CD4-positive, alpha-beta T cell treated with Interleukin-21 for 1 hour (primary cell): ENCODE measurements around the gene MTUS2.
"Not testable (repeated sequence)": the region's sequence is repeated elsewhere in the genome, so short reads cannot be mapped to it uniquely, and the experiment has no call there.

Experiments used
- DNase-seq: peaks from one replicate; pipeline ENCODE4 v3.0.0-alpha.2; 2020

The MTUS2 gene

GRCh38 chr13:28964803-28965202 is 144.7 kb downstream of the MTUS2 start:
- DNase-seq = no peak

- no peak for DNase-seq
Measured at GRCh38 chr13:28967029-28967915, 147.1 kb downstream of the MTUS2 start.

- no peak for DNase-seq
Measured at GRCh38 chr13:28976195-28976594, 156.1 kb downstream of the MTUS2 start.

GRCh38 chr13:28976636-28977035 is 156.5 kb downstream of the MTUS2 start:
- no peak for DNase-seq

GRCh38 chr13:28978574-28978973 is 158.4 kb downstream of the MTUS2 start:
- DNase-seq = no peak

GRCh38 chr13:28981530-28981929 is 161.4 kb downstream of the MTUS2 start:
- no peak for DNase-seq

- no peak for DNase-seq
Measured at GRCh38 chr13:28983641-28984040, 163.5 kb downstream of the MTUS2 start.

- DNase-seq = no peak
Measured at GRCh38 chr13:28984326-28984725, 164.2 kb downstream of the MTUS2 start.

GRCh38 chr13:28984825-28985224 is 164.7 kb downstream of the MTUS2 start:
- DNase-seq = no peak

GRCh38 chr13:28990378-28990777 is 170.2 kb downstream of the MTUS2 start:
- not testable (repeated sequence) for DNase-seq

GRCh38 chr13:28991764-28992163 is 171.6 kb downstream of the MTUS2 start:
- DNase-seq = no peak

- no peak for DNase-seq
Measured at GRCh38 chr13:29000826-29001225, 180.7 kb downstream of the MTUS2 start.

GRCh38 chr13:29005035-29005762 is 185.1 kb downstream of the MTUS2 start:
- DNase-seq = no peak

- no peak for DNase-seq
Measured at GRCh38 chr13:29005763-29006120, 185.6 kb downstream of the MTUS2 start.

GRCh38 chr13:29006359-29006850 is 186.3 kb downstream of the MTUS2 start:
- no peak for DNase-seq

GRCh38 chr13:29008296-29008695 is 188.2 kb downstream of the MTUS2 start:
- DNase-seq = no peak

GRCh38 chr13:29020314-29020713 is 200.2 kb downstream of the MTUS2 start:
- DNase-seq = no peak

GRCh38 chr13:29021311-29021710 is 201.2 kb downstream of the MTUS2 start:
- no peak for DNase-seq

- no peak for DNase-seq
Measured at GRCh38 chr13:29021717-29022116, 201.6 kb downstream of the MTUS2 start.

- no peak for DNase-seq
Measured at GRCh38 chr13:29022410-29022809, 202.3 kb downstream of the MTUS2 start.

GRCh38 chr13:29022968-29023367 is 202.8 kb downstream of the MTUS2 start:
- DNase-seq = no peak

GRCh38 chr13:29024783-29025182 is 204.6 kb downstream of the MTUS2 start:
- no peak for DNase-seq

GRCh38 chr13:29028868-29029267 is 208.7 kb downstream of the MTUS2 start:
- DNase-seq = no peak

- no peak for DNase-seq
Measured at GRCh38 chr13:29038700-29039099, 218.6 kb downstream of the MTUS2 start.
